Thyroid gland (tissue), 4 donors: ENCODE data around the gene LPCAT1. TPM values are rescaled to one million over a fixed set of nuclear protein-coding genes. Genes with fewer than 3 reads are reported as not detected.

Experiments
- DNase-seq, 2 donors: peaks; one replicate each; pipeline ENCODE4 v3.0.0-alpha.2; 2019
- H3K27ac ChIP-seq, 3 donors: fragments of 200-600 bp; sonication (generic); 1 replicate in 2 of 3; 2 replicates in 1 of 3; pipeline ENCODE4 v1.5.1; 2016 to 2019; ENCODE audit warnings: mild to moderate bottlenecking in 1 of 3, moderate library complexity in 1 of 3
- H3K27me3 ChIP-seq: fragments of 200-600 bp; sonication (generic); one replicate; pipeline ENCODE4 v1.5.1; 2019
- H3K36me3 ChIP-seq, 2 donors: fragments of 200-600 bp; sonication (generic); one replicate each; pipeline ENCODE4 v1.5.1; 2016 to 2019
- H3K4me1 ChIP-seq, 2 donors: fragments of 200-600 bp; sonication (generic); one replicate each; pipeline ENCODE4 v1.5.1; 2017 to 2019
- H3K4me3 ChIP-seq, 3 donors: fragments of 200-600 bp; sonication (generic); replicated peaks in 1 of 3; 1 replicate in 2 of 3; 2 replicates in 1 of 3; pipeline ENCODE4 v1.5.1; 2016; ENCODE audit warnings: mild to moderate bottlenecking in 1 of 3
- H3K9me3 ChIP-seq: fragments of 200-600 bp; sonication (generic); one replicate; pipeline ENCODE4 v1.5.1; 2017
- POLR2A ChIP-seq, 2 donors: fragments of 450-650 bp; IDR thresholded peaks; one replicate each; pipeline ENCODE4 v1.6.1; 2017; ENCODE audit warnings: antibody characterized with exemption in 2 of 2, mild to moderate bottlenecking in 2 of 2, moderate library complexity in 1 of 2
- WGBS, 2 donors: methylation state at CpG; one replicate each; pipeline ENCODE4 v1.1.5; 2017; 5-methylcytosine and 5-hydroxymethylcytosine counted together
- intact Hi-C: fragments of 100-400 bp; cut with DNase I; formaldehyde crosslinking; loops from one replicate; pipeline ENCODE4 v1.15.1; 2023
- total RNA-seq, 4 donors: library from RNA; depleted of rRNA; stranded (reverse); fragments of >200 nt; gene quantifications; one replicate each; pipeline ENCODE4 v1.2.3, GENCODE V29; 2016
- TF ChIP-seq, protein P1 (sequence below), 6 experiments: fragments of 200-600 bp in 3 of 6; fragments of 450-650 bp in 3 of 6; sonication (generic) in 3 of 6; IDR thresholded peaks; one replicate each; pipeline ENCODE4 v1.5.1; 2016 to 2019; ENCODE audit warnings: antibody characterized with exemption in 6 of 6, mild to moderate bottlenecking in 2 of 6, inconsistent platforms in 1 of 6, moderate library complexity in 1 of 6

Gene LPCAT1
- total RNA-seq, 4 donors from 2014 or later: 30.9 to 35.7 (median 33.3) TPM

DNA sequence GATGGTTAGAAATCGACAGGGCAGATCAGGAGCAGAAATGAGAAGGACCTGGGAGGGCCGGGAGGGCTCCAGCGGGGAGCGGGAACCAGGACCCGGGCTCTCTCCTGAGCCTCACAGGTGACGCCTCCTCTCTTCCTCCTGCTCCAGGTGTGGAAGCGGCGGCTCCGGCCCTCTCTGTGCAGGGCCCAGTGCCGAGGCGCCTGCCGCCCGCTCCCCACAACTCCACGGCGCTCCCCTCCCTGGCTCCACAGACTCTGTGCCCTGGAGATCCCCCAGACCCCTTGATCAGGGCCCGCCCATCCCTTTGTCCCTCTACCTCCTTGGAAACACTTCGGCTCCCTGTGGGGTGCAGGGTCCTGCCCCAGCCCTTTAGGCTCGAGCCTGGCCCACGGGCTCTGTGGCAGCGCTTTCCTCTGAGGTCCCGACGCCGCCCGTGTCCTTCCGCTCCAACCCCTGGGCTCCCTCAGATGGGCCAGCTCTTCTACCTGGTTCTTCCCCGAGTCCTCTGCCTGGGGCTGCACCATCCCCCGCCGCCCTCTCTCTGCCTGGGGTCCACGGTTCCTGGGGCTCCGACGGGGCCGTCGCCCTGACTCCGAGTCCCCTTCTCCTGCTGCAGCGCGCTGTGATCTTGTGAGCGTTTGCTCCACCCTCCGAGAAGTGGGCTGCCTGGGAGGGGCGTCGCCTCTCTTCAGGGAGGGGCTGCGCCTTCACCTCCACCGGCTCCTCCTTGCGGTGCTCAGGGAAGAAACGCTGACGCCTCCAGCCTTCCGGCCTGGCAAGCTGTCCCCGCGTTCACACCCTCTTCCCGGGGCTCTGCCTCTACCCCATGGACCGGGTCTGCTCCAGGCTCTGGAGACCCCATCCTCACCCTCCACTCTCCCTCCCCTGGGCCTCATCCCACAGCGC, 56.2 kb downstream of the LPCAT1 start:
- no peak overlapping the region for H3K4me3 ChIP-seq
- H3K27me3 ChIP-seq: no peaks in the 10 kb centered on the region
- DNase-seq: no peak
- TF ChIP-seq POLR2A (IDR thresholded peaks at IDR 0.05): no peak
- TF ChIP-seq, protein P1, sequence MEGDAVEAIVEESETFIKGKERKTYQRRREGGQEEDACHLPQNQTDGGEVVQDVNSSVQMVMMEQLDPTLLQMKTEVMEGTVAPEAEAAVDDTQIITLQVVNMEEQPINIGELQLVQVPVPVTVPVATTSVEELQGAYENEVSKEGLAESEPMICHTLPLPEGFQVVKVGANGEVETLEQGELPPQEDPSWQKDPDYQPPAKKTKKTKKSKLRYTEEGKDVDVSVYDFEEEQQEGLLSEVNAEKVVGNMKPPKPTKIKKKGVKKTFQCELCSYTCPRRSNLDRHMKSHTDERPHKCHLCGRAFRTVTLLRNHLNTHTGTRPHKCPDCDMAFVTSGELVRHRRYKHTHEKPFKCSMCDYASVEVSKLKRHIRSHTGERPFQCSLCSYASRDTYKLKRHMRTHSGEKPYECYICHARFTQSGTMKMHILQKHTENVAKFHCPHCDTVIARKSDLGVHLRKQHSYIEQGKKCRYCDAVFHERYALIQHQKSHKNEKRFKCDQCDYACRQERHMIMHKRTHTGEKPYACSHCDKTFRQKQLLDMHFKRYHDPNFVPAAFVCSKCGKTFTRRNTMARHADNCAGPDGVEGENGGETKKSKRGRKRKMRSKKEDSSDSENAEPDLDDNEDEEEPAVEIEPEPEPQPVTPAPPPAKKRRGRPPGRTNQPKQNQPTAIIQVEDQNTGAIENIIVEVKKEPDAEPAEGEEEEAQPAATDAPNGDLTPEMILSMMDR (IDR thresholded peaks at IDR 0.05): no peak
- intact Hi-C loops: no loop called here
- WGBS, 2 donors: 95 to 96% methylated on average over 50 to 51 of the region's 51 CpGs
- H3K36me3 ChIP-seq: peaks cover 7 to 11% of the 10 kb centered on the region in 2 donors
- H3K27ac ChIP-seq: no peak overlapping the region
- no peaks in the 10 kb centered on the region for H3K4me1 ChIP-seq
- H3K9me3 ChIP-seq: no peaks in the 10 kb centered on the region

- no peak overlapping the region for H3K27ac ChIP-seq
- peaks cover 7 to 14% of the 10 kb centered on the region in 2 donors for H3K36me3 ChIP-seq
Measured at GRCh38 chr5:1466631-1467265, 57.0 kb downstream of the LPCAT1 start.

GRCh38 chr5:1465966-1466471, 57.7 kb downstream of the LPCAT1 start:
- no peak overlapping the region for H3K4me3 ChIP-seq
- WGBS, 2 donors: 97 to 99% methylated on average over 27 to 29 of the region's 30 CpGs
- no peaks in the 10 kb centered on the region for H3K4me1 ChIP-seq
- intact Hi-C loops: no loop called here
- peaks cover 7 to 14% of the 10 kb centered on the region in 2 donors for H3K36me3 ChIP-seq
- no peak for TF ChIP-seq POLR2A (IDR thresholded peaks at IDR 0.05)
- TF ChIP-seq, protein P1 (IDR thresholded peaks at IDR 0.05): no peak
- no peaks in the 10 kb centered on the region for H3K27me3 ChIP-seq
- DNase-seq: no peak
- H3K27ac ChIP-seq: no peak overlapping the region
- no peaks in the 10 kb centered on the region for H3K9me3 ChIP-seq

More at GRCh38 chr5:1466631-1467265, 57.0 kb downstream of the LPCAT1 start:
- intact Hi-C loops: no loop called here
- Histone ChIP-seq H3K27me3 (no peaks in the 10 kb centered on the region), H3K9me3 (no peaks in the 10 kb centered on the region), H3K4me3 (no peak overlapping the region), H3K4me1 (no peaks in the 10 kb centered on the region)
- TF ChIP-seq, protein P1 (IDR thresholded peaks at IDR 0.05): no peak
- TF ChIP-seq POLR2A (IDR thresholded peaks at IDR 0.05): no peak
- WGBS, 2 donors: 97 to 99% methylated on average over 28 to 30 of the region's 37 CpGs
- no peak for DNase-seq

- H3K4me1 ChIP-seq: no peaks in the 10 kb centered on the region
- no peak for TF ChIP-seq POLR2A (IDR thresholded peaks at IDR 0.05)
- TF ChIP-seq, protein P1 (IDR thresholded peaks at IDR 0.05): no peak
- intact Hi-C loops: no loop called here
- WGBS, 2 donors: 98 to 99% methylated on average over 22 of the region's 22 CpGs
- H3K27me3 ChIP-seq: no peaks in the 10 kb centered on the region
- no peak for DNase-seq
- H3K9me3 ChIP-seq: no peaks in the 10 kb centered on the region
- peaks cover 7 to 14% of the 10 kb centered on the region in 2 donors for H3K36me3 ChIP-seq
- no peak overlapping the region for H3K4me3 ChIP-seq
- H3K27ac ChIP-seq: no peak overlapping the region
Measured at GRCh38 chr5:1465117-1465516, 58.6 kb downstream of the LPCAT1 start.
